Fibroblast of villous mesenchyme (primary cell): Measurements from ENCODE around the gene ARL14EP. TPM values are rescaled to one million over a fixed set of nuclear protein-coding genes. Genes with fewer than 3 reads are reported as not detected.

Experiments
- DNase-seq: peaks from one replicate; pipeline ENCODE4 v3.0.0-alpha.2; 2010; ENCODE audit warnings: low read depth
- H3K4me3 ChIP-seq: 2 replicates; pipeline ENCODE4 v1.5.1; 2011; ENCODE audit warnings: low read depth, mild to moderate bottlenecking, low read length
- total RNA-seq: library from RNA; depleted of rRNA; stranded (reverse); fragments of >200 nt; gene quantifications from 2 replicates; pipeline ENCODE4 v1.2.3, GENCODE V29; 2012
- TF ChIP-seq, protein P1 (sequence below): IDR thresholded peaks from 2 replicates; pipeline ENCODE4 v1.5.1; 2012; ENCODE audit warnings: low read depth, mild to moderate bottlenecking, low read length; ENCODE audit not compliant: insufficient read depth

The ARL14EP gene
- total RNA-seq, 1 donor: 34.5 TPM

DNA sequence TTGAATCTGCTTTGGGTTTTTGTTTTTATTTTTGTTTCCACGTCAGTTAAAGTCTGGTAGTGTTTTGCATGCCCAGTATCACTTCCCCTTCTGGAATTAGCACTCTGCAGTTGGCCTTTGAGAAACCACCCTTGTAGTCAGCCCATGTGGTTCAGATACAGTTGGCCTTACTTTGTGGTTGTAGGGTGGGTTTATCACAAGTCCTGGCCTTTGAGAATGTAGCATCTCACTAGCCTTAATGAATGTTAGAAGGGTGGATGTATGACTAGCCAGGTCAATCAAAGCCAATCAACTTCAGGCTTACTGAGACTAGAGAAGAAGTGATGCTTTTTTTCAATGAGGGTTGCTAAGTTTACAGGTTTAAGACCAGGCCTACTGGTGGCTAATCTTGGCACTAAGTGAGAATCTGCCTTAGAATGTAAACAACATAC is 19.8 kb downstream of the ARL14EP start:
- DNase-seq: no peak
- TF ChIP-seq, protein P1, sequence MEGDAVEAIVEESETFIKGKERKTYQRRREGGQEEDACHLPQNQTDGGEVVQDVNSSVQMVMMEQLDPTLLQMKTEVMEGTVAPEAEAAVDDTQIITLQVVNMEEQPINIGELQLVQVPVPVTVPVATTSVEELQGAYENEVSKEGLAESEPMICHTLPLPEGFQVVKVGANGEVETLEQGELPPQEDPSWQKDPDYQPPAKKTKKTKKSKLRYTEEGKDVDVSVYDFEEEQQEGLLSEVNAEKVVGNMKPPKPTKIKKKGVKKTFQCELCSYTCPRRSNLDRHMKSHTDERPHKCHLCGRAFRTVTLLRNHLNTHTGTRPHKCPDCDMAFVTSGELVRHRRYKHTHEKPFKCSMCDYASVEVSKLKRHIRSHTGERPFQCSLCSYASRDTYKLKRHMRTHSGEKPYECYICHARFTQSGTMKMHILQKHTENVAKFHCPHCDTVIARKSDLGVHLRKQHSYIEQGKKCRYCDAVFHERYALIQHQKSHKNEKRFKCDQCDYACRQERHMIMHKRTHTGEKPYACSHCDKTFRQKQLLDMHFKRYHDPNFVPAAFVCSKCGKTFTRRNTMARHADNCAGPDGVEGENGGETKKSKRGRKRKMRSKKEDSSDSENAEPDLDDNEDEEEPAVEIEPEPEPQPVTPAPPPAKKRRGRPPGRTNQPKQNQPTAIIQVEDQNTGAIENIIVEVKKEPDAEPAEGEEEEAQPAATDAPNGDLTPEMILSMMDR: no peak

DNA sequence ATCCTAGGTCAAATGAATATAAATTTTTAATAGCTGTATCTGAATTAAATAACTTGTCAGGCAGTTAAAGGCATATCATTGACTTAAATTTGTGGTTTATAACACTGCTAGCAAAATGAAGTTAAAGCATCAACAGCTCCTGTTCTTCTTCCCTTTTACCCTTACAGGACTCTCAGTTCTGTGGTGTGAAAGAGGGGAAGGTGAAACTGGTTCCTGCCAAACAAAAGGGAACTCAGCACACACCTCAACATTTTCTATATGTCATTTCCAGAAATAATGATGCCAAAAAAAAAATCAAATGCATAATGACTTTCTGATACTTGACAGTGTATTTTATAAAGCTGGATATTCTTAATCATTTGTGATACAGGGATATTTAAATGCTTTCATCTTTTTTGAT is 21.2 kb downstream of the ARL14EP start:
- TF ChIP-seq, protein P1: no peak
- H3K4me3 ChIP-seq: no peak overlapping the region
- DNase-seq: no peak

More for the DNA sequence above, 19.8 kb downstream of the ARL14EP start:
- H3K4me3 ChIP-seq: no peak overlapping the region

DNA sequence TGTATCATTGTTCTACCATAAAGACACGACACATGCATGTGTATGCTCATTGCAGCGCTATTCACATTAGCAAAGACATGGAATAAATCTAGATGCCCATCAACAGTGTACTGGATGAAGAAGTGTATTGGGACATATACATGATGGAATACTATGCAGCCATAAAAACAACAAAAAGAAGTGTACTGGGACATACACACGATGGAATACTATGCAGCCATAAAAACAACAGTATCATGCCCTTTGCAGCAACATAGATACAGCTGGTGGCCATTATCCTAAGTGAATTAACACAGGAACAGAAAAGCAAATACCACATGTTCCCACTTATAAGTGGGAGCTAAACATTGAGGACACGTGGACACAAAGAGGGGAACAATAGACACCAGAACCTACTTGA is 22.7 kb downstream of the ARL14EP start:
- no peak overlapping the region for H3K4me3 ChIP-seq
- TF ChIP-seq, protein P1: no peak
- no peak for DNase-seq

DNA sequence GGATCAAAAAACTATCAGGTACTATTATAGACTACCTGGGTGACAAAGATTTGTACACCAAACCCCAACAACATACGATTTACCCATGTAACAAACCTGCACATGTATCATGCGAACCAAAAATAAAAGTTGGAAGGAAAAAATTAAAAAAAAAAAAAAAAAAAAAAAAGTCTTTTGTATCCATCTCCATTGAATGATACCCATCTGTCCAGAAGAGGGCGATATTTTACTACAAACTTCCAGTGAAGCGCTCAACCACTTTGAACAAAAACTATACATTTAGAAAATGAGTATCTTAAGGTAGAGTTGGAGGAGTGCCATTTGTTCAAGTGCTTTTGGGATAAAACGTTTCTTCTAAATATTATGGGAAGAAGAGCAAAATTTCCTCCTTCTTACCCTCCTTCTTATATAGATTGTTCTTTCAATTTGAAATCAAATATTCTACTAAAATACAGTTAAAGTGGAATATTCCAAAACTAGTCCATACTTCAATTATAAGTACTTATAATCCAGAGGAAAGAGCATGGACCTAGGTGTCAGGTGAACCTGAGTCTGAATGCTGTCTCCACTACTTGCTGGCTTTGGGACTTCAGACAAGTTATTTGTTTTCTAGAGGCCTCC is 23.3 kb downstream of the ARL14EP start:
- no peak overlapping the region for H3K4me3 ChIP-seq
- TF ChIP-seq, protein P1: peak; percentile 56
- peak; percentile 59 for DNase-seq

DNA sequence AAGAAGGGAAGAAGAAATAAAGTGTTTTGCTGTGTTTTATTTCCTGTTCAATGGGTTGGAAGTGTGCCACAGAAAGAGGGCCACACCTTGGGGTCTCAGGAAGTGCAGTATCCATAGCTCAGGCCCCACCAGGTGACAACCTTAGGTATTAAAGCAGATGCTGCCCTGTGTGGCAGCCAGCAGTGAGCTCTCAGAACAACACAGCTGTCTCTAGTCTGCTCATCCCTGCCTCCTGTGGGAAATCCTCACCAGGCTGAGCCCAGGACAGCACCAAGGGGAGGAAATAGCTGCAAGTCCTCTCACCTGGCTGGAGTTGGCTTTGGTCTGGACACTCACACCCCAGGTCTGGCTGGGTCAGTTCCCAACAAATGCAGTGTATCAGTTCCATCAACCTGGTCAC is 25.1 kb downstream of the ARL14EP start:
- no peak for DNase-seq
- TF ChIP-seq, protein P1: no peak
- H3K4me3 ChIP-seq: no peak overlapping the region

DNA sequence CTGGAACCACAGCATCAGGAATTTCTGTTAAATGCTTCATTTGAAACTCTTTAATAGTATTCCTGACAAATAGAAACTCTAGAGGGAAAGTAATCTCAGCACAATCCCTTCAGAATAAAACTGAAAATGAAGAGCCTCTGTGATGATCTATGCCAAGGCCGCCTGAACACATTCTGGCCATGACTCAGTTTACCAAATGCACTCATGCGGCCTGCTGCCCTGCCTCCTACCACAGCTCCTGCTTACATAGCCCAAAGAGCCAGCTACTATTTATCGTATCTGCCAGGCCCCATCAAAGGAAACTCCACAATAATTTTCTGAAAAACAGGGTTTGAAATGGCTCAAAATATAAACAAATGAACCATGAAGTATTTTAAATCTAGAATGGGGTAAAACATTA is 27.0 kb downstream of the ARL14EP start:
- TF ChIP-seq, protein P1: no peak
- no peak overlapping the region for H3K4me3 ChIP-seq
- no peak for DNase-seq

DNA sequence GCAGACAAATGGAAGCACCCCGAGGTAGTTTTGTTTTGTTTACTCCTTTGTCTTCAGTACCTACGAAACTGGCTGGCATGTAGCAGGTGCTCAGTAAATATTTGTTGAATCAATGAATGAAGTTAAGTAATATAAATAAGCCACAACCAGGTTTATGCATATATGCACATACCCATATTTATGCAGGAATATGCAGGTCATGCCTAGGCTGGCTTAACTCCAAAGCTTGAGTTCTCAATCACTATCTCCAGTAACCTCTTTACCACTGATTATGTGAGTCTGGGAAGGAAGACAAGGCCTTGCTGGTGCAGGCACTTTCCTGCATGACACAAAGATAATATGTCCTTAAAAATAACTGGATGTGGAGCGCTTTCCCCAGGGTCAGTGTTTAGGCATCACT is 27.5 kb downstream of the ARL14EP start:
- H3K4me3 ChIP-seq: no peak overlapping the region
- no peak for DNase-seq
- TF ChIP-seq, protein P1: no peak
